ENCODE results near the gene SLC36A1. TPM values are rescaled to one million over a fixed set of nuclear protein-coding genes. Genes with fewer than 3 reads are reported as not detected.

Gene SLC36A1
- total RNA-seq (1 to 10 TPM; 5.1 to 8.5 (median 6.3) TPM), total RNA-seq (5.5 to 21.4 (median 8.1) reads per million in 29 experiments)
- 4.4 TPM for total RNA-seq (2013)

DNA sequence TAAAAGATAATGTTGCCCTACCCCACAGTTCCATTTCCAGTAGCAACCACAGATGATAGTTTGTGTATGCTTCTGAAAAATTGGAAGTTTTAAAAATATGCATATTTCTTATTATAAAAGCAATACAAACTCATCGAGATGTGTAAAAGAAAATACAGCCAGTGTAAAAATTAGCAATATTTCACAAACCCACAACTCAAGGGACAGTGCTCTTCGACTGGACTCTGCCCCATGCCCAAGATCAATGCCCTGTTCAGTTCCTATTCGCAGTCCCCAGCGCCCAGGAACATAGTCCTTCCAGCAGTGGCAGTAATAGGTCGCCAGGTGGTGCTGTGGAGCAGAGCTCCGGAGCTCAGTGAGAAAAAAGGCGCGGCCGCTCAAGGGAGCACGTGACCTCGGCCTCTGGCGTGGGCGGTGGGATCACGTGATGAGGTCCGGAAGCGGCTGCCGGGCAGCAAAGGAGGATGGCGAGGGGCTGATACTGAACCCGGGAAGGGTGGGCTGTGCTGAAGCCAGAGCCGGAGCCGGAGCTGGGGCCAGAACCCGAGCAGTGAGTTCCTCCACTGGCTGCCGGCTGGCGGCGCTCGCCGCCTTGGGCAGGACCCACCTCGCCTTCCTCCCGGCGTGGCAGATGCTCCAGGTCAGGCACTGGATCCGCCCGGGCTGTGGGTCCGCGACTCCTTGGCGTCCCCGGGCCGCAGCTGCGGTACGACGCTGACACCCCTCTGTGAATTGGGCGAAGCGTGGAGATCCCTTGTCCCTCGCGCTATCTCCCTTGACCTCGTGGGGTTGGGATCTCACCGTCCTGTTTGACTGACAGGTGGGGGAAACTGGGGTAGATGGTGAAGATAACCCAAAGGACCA, at the start of gene SLC36A1:
SLC36A1 (plus strand) TSS at position 430 of the 864 bp plus-strand sequence. CDS start 11,190 bp downstream, outside the sequence.
- Mint-ChIP-seq H3K4me3 (peak within 1 kb of the TSS; percentile 85 to 96 (median 93)), H3K36me3 (no peaks in the 10 kb centered on the region), H3K4me1 (peaks cover 17 to 19% (median 19%) of the 10 kb centered on the region in 3 donors), H3K9me3 (no peaks in the 10 kb centered on the region), H3K27me3 (peaks cover 10 to 21% of the 10 kb centered on the region in 2 donors), H3K27ac (peak within 1 kb of the TSS; percentile 85 to 87)
- ChIA-PET CTCF (interaction anchor here (0.5 to 1.9 kb wide), 25 partner anchors 9 to 601 kb away, joined by 3 to 15 read pairs (median 4); partner anchors contain the start of genes GM2A (in 1 of the 2) and IRGM (in 1 of the 2)), POLR2A (no interaction called here)
- Histone ChIP-seq H3K27ac (ENCODE audit: low read length) (peak within 1 kb of the TSS; percentile 14), H3K36me3 (ENCODE audit: control insufficient read depth in 2 of 2, extremely low read depth in 1 of 2, insufficient read depth in 1 of 2, low read length in 1 of 2) (peaks cover 0 to 3% of the 10 kb centered on the region in 2 donors), H3K4me1 (ENCODE audit: control insufficient read depth in 1 of 2, extremely low read depth in 1 of 2, insufficient read depth in 2 of 2, low read length in 2 of 2) (peaks cover 3 to 12% of the 10 kb centered on the region in 2 experiments), H3K4me3 (ENCODE audit: control insufficient read depth in 1 of 2, extremely low read depth in 1 of 2, low read length in 1 of 2) (peak within 1 kb of the TSS; percentile 78 to 88), H3K9me3 (no peaks in the 10 kb centered on the region), H3K27me3 (replicated peaks in 1 of 2; ENCODE audit: control insufficient read depth in 2 of 2, extremely low read depth in 1 of 2, insufficient read depth in 2 of 2, low read length in 1 of 2) (peaks cover 0 to 6% of the 10 kb centered on the region in 2 experiments)
- DNase-seq (peak; percentile 69 to 94 (median 86)), ATAC-seq (replicated peaks in 1 of 4) (peak; percentile 93 to 96 (median 95))
- under 1% methylated on average over 45 of the region's 46 CpGs for WGBS (ENCODE audit: insufficient coverage)

DNA sequence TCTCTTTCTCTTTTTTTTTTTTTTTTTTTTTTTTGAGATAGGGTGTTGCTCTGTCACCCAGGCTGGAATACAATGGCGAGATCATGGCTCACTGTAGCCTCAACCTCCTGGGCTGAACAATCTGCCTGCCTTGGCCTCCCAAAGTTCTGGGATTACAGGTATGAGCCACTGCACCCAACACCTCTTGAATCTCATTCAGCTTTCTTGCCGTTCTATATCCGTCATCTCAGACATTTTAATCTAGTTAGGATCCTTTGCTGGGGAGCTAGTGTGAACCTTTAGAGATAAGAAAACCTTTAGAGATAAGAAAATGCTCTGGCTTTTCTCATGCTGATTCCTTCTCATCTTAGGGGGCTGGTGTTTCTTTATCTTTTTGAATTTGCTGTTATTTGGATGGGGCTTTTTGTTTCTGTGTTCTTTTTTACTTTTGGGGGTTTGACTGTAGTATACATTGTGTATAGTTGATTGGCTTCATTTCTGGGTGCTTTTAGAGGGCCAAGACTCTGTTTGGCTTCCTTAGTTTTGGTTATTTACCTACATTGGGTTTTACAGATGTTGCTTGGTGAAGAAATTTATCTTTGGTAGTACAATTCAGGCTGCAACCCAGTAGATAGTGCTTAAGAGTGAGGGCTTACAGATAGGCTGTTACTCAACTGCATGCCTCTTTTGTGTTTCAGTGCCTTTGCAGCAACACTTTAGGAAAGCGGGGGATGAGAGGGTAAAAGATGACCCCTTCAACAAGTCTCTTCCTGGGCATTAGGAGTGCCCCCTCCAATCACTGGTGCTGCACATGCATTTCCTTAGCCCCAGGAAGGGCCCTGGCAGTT, 41.9 kb upstream of the SLC36A1 start:
- WGBS (ENCODE audit: insufficient coverage): no CpG with 5 or more reads among the region's 4 CpGs
- no peak overlapping the region for H3K27ac ChIP-seq (ENCODE audit: low read length)
- no peak overlapping the region for H3K27ac Mint-ChIP-seq
- peaks cover 0 to 3% (median 0%) of the 10 kb centered on the region in 3 donors for H3K9me3 Mint-ChIP-seq
- POLR2A ChIA-PET: no interaction called here
- H3K36me3 ChIP-seq (ENCODE audit: control insufficient read depth in 2 of 2, extremely low read depth in 1 of 2, insufficient read depth in 1 of 2, low read length in 1 of 2): no peaks in the 10 kb centered on the region
- no peak overlapping the region for H3K4me3 ChIP-seq (ENCODE audit: control insufficient read depth in 1 of 2, extremely low read depth in 1 of 2, low read length in 1 of 2)
- H3K4me1 ChIP-seq (ENCODE audit: control insufficient read depth in 1 of 2, extremely low read depth in 1 of 2, insufficient read depth in 2 of 2, low read length in 2 of 2): no peaks in the 10 kb centered on the region
- no peak for DNase-seq
- no peak overlapping the region for H3K4me3 Mint-ChIP-seq
- no peak for ATAC-seq (replicated peaks in 1 of 4)
- no peaks in the 10 kb centered on the region for H3K9me3 ChIP-seq
- H3K27me3 ChIP-seq (replicated peaks in 1 of 2; ENCODE audit: control insufficient read depth in 2 of 2, extremely low read depth in 1 of 2, insufficient read depth in 2 of 2, low read length in 1 of 2): peaks cover 0 to 9% of the 10 kb centered on the region in 2 experiments
- H3K36me3 Mint-ChIP-seq: no peaks in the 10 kb centered on the region
- H3K27me3 Mint-ChIP-seq: peaks cover 53 to 58% of the 10 kb centered on the region in 2 donors
- no peaks in the 10 kb centered on the region for H3K4me1 Mint-ChIP-seq
- CTCF ChIA-PET: no interaction called here

DNA sequence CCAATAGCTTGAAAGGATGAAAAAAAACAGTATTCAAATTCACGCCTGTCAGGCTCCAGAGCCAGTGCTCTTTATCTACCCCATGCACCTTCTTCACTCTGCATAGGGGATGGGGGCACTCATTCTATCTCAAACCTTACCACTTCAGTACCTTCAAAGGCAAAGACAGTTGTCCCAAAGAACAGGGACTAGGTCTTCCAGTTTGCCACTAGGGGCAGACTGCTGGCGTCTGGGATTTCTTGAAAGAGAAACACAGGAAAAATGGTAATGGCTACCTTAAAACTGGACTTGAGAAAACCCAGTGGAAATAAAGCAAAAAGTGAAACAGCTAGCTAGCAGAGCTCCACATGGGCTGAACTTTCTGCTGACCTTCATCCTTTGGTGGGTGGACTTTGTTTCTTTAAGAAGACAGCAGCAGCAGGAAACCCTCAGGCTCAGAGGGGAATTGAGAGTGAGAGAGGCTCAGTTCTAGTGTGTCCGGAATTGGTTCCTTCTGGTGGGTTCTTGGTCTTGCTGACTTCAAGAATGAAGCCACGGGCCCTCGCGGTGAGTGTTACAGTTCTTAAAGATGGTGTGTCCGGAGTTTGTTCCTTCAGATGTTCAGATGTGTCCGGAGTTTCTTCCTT, 41.0 kb upstream of the SLC36A1 start:
- Mint-ChIP-seq H3K27ac (no peak overlapping the region), H3K36me3 (no peaks in the 10 kb centered on the region), H3K4me1 (no peaks in the 10 kb centered on the region), H3K9me3 (peaks cover 0 to 3% (median 0%) of the 10 kb centered on the region in 3 donors), H3K27me3 (peaks cover 44 to 59% of the 10 kb centered on the region in 2 donors), H3K4me3 (no peak overlapping the region)
- no peaks in the 10 kb centered on the region for H3K36me3 ChIP-seq (ENCODE audit: control insufficient read depth in 2 of 2, extremely low read depth in 1 of 2, insufficient read depth in 1 of 2, low read length in 1 of 2)
- ChIA-PET CTCF (no interaction called here), POLR2A (interaction anchor here in 1 of 2 donors (0.6 kb wide), 1 partner anchor 170 kb away, joined by 8 read pairs; no protein-coding TSS in a partner anchor)
- ATAC-seq (replicated peaks in 1 of 4) (no peak), DNase-seq (no peak)
- H3K27ac ChIP-seq (ENCODE audit: low read length): no peak overlapping the region
- H3K27me3 ChIP-seq (replicated peaks in 1 of 2; ENCODE audit: control insufficient read depth in 2 of 2, extremely low read depth in 1 of 2, insufficient read depth in 2 of 2, low read length in 1 of 2): peaks cover 0 to 11% of the 10 kb centered on the region in 2 experiments
- no peaks in the 10 kb centered on the region for H3K4me1 ChIP-seq (ENCODE audit: control insufficient read depth in 1 of 2, extremely low read depth in 1 of 2, insufficient read depth in 2 of 2, low read length in 2 of 2)
- H3K9me3 ChIP-seq: no peaks in the 10 kb centered on the region
- WGBS (ENCODE audit: insufficient coverage): 72% methylated on average over 7 of the region's 8 CpGs
- no peak overlapping the region for H3K4me3 ChIP-seq (ENCODE audit: control insufficient read depth in 1 of 2, extremely low read depth in 1 of 2, low read length in 1 of 2)

DNA sequence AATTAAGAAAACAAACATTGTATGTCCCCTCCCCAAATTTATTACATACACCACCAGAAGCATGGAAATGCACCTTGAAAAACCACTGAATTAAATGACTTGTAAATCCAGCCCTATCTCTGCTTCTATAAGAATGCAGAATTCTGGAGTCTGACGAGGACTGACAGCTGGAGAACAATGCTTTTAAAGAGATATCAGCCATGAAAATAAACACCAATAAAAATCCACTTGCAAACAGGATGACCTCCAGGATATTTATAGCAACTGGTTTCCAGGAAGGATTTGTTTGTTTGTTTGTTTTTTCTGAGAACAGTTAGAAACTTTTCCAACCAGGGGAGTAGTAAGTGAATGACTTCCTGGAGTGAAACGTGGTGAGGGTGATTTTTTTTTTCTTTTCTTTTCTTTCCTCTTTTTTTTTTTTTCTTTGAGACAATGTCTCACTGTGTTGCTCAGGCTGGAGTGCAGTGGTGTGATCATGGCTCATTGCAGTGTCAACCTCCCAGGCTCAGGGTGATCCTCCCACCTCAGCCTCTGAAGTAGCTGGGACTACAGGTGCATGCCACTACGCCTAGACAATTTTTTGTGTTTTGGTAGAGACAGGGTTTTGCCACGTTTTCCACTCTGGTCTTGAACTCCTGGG, 38.7 kb upstream of the SLC36A1 start:
- Mint-ChIP-seq H3K27me3 (peaks cover 29 to 51% of the 10 kb centered on the region in 2 donors), H3K4me3 (no peak overlapping the region), H3K4me1 (no peaks in the 10 kb centered on the region), H3K36me3 (no peaks in the 10 kb centered on the region), H3K27ac (peak overlapping the region in 1 of 2 donors; percentile 16), H3K9me3 (no peaks in the 10 kb centered on the region)
- ChIA-PET POLR2A (no interaction called here), CTCF (interaction anchor here in 1 of 2 donors (0.7 kb wide), 1 partner anchor 357 kb away, joined by 3 read pairs; no protein-coding TSS in a partner anchor)
- Histone ChIP-seq H3K4me1 (ENCODE audit: control insufficient read depth in 1 of 2, extremely low read depth in 1 of 2, insufficient read depth in 2 of 2, low read length in 2 of 2) (no peaks in the 10 kb centered on the region), H3K9me3 (no peaks in the 10 kb centered on the region), H3K27ac (ENCODE audit: low read length) (no peak overlapping the region), H3K27me3 (replicated peaks in 1 of 2; ENCODE audit: control insufficient read depth in 2 of 2, extremely low read depth in 1 of 2, insufficient read depth in 2 of 2, low read length in 1 of 2) (peaks cover 0 to 17% of the 10 kb centered on the region in 2 experiments), H3K36me3 (ENCODE audit: control insufficient read depth in 2 of 2, extremely low read depth in 1 of 2, insufficient read depth in 1 of 2, low read length in 1 of 2) (no peaks in the 10 kb centered on the region), H3K4me3 (ENCODE audit: control insufficient read depth in 1 of 2, extremely low read depth in 1 of 2, low read length in 1 of 2) (no peak overlapping the region)
- no peak for ATAC-seq (replicated peaks in 1 of 4)
- no peak for DNase-seq
- 50% methylated on average over 1 of the region's 4 CpGs for WGBS (ENCODE audit: insufficient coverage)

DNA sequence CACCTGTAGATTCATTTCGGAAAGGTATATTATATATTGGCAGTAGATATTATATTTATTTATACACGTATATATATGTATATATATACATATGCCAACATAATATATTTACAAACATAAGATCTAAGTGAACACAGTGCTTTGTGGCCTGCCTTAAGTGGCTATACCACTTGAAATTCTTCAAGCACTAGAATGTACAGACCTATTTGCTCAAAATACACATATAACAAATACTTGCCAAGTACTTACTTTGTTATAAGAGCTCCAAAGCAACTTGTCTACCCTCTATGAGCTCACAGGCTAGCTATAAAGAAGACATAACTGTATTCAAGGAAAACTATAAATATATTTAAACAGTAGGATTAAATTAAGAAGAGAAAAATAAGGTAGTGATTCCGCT, 33.6 kb upstream of the SLC36A1 start:
- Mint-ChIP-seq H3K4me1 (no peaks in the 10 kb centered on the region), H3K9me3 (peaks cover 5 to 22% (median 11%) of the 10 kb centered on the region in 3 donors), H3K4me3 (no peak overlapping the region), H3K27me3 (peaks cover 13 to 21% of the 10 kb centered on the region in 2 donors), H3K27ac (no peak overlapping the region), H3K36me3 (peaks cover 7% of the 10 kb centered on the region)
- Histone ChIP-seq H3K27ac (ENCODE audit: low read length) (no peak overlapping the region), H3K36me3 (ENCODE audit: control insufficient read depth in 2 of 2, extremely low read depth in 1 of 2, insufficient read depth in 1 of 2, low read length in 1 of 2) (no peaks in the 10 kb centered on the region), H3K4me1 (ENCODE audit: control insufficient read depth in 1 of 2, extremely low read depth in 1 of 2, insufficient read depth in 2 of 2, low read length in 2 of 2) (no peaks in the 10 kb centered on the region), H3K4me3 (ENCODE audit: control insufficient read depth in 1 of 2, extremely low read depth in 1 of 2, low read length in 1 of 2) (no peak overlapping the region), H3K9me3 (no peaks in the 10 kb centered on the region), H3K27me3 (replicated peaks in 1 of 2; ENCODE audit: control insufficient read depth in 2 of 2, extremely low read depth in 1 of 2, insufficient read depth in 2 of 2, low read length in 1 of 2) (peaks cover 0 to 12% of the 10 kb centered on the region in 2 experiments)
- ATAC-seq (replicated peaks in 1 of 4) (no peak), DNase-seq (no peak)
- ChIA-PET POLR2A (no interaction called here), CTCF (no interaction called here)
- 83% methylated on average over 1 of the region's 3 CpGs for WGBS (ENCODE audit: insufficient coverage)
